Calu3 (cell line): ENCODE data around the gene KDM3B. TPM values are rescaled to one million over a fixed set of nuclear protein-coding genes. Genes with fewer than 3 reads are reported as not detected.

Experiments used
- BruUV-seq: library from RNA; stranded (reverse); fragments of 400-500 nt; replicated peaks from 2 replicates; lab custom pipeline; 2021; lab: Mats Ljungman, UMichigan
- CTCF ChIA-PET: fragments of 300-600 bp; sonication (Branson Sonifier 250); formaldehyde crosslinking; loops from one replicate; lab custom pipeline; 2022; ENCODE audit warnings: antibody characterized with exemption; lab: Charles Lee
- DNase-seq: peaks from one replicate; pipeline ENCODE4 v3.0.0; 2022
- H3K27ac Mint-ChIP-seq: one replicate; pipeline ENCODE4 v1.8.0; 2022; ENCODE audit warnings: mixed read lengths; ENCODE audit not compliant: unreplicated experiment
- H3K27me3 Mint-ChIP-seq: one replicate; pipeline ENCODE4 v1.8.0; 2022; ENCODE audit warnings: mixed read lengths; ENCODE audit not compliant: unreplicated experiment
- H3K36me3 Mint-ChIP-seq: one replicate; pipeline ENCODE4 v1.8.0; 2022; ENCODE audit warnings: mild to moderate bottlenecking, moderate library complexity, mixed read lengths; ENCODE audit not compliant: insufficient read depth, unreplicated experiment
- H3K4me1 Mint-ChIP-seq: one replicate; pipeline ENCODE4 v1.8.0; 2022; ENCODE audit warnings: mild to moderate bottlenecking, low read depth, mixed read lengths; ENCODE audit not compliant: unreplicated experiment
- H3K4me3 Mint-ChIP-seq: one replicate; pipeline ENCODE4 v1.8.0; 2022; ENCODE audit warnings: mild to moderate bottlenecking, low read depth, moderate library complexity, mixed read lengths; ENCODE audit not compliant: unreplicated experiment
- H3K9me3 Mint-ChIP-seq: one replicate; pipeline ENCODE4 v1.8.0; 2022; ENCODE audit warnings: low read depth, mixed read lengths; ENCODE audit not compliant: unreplicated experiment
- intact Hi-C: fragments of 100-400 bp; cut with micrococcal nuclease; formaldehyde crosslinking; loops from one replicate; pipeline ENCODE4 v1.10.0; 2022; ENCODE audit not compliant: unreplicated experiment
- total RNA-seq: library from RNA; stranded (reverse); gene quantifications from 2 replicates; pipeline ENCODE4 v1.2.3, GENCODE V29; 2022
- TF ChIP-seq, protein P1 (sequence below): fragments of 200-600 bp; IDR thresholded peaks from one replicate; pipeline ENCODE4 v1.8.0; 2022; ENCODE audit warnings: antibody characterized with exemption; ENCODE audit not compliant: unreplicated experiment

KDM3B gene
- total RNA-seq, 1 experiment from 2014 or later, result 73.5 TPM

DNA sequence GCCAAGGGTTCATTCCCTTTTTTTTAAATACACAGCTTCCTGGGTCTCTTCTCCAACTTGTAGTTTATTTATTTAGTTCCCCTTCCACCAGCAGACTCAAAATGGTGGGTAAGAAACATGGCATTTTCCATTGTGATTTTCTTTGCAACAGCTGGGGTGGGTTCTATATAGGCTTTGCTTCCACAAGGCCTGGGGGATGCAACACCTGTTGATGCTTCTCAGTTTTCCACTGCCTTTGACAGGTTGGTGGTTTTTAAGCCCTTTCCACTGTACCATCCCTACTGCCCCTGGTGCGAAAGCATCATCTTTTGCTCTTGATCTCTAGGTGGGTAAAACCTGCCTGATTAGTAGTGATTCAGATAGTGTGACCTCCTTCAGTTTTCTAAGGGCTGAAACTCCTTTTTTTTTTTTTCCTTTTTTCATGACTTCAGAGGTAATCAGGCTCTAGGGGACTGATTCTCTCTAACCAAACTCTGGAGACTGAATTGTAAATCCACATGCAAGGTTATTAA lies 8.5 kb downstream of the KDM3B start:
- no peaks in the 10 kb centered on the region for H3K27me3 Mint-ChIP-seq
- no peak overlapping the region for H3K4me3 Mint-ChIP-seq
- DNase-seq, result no peak
- CTCF ChIA-PET, result no interaction called here
- no peaks in the 10 kb centered on the region for H3K9me3 Mint-ChIP-seq
- no TSS peak for BruUV-seq
- peaks cover 9% of the 10 kb centered on the region for H3K4me1 Mint-ChIP-seq
- H3K27ac Mint-ChIP-seq, result no peak overlapping the region
- TF ChIP-seq, protein P1, sequence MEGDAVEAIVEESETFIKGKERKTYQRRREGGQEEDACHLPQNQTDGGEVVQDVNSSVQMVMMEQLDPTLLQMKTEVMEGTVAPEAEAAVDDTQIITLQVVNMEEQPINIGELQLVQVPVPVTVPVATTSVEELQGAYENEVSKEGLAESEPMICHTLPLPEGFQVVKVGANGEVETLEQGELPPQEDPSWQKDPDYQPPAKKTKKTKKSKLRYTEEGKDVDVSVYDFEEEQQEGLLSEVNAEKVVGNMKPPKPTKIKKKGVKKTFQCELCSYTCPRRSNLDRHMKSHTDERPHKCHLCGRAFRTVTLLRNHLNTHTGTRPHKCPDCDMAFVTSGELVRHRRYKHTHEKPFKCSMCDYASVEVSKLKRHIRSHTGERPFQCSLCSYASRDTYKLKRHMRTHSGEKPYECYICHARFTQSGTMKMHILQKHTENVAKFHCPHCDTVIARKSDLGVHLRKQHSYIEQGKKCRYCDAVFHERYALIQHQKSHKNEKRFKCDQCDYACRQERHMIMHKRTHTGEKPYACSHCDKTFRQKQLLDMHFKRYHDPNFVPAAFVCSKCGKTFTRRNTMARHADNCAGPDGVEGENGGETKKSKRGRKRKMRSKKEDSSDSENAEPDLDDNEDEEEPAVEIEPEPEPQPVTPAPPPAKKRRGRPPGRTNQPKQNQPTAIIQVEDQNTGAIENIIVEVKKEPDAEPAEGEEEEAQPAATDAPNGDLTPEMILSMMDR, result no peak
- intact Hi-C loops, result no loop called here
- no peaks in the 10 kb centered on the region for H3K36me3 Mint-ChIP-seq

DNA sequence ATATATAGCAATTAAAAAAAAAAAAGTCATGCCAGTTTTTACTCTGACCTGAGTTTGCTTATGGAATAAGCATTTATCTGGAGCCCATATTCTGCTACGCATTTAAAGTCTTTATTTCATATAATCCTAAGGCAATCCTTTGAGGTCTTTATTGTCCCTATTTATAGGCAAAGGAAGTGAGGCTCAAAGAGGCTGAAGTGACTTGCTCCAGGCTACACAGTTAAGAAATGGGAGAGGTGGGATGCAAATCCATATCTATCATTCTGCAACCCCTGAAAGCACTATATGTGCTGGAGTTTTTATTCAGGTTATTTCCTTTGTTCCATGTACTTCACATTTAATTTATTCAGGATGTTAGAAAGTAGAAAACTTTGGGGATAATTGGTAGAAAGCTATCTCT lies 12.1 kb downstream of the KDM3B start:
- no peaks in the 10 kb centered on the region for H3K36me3 Mint-ChIP-seq
- H3K27ac Mint-ChIP-seq, result no peak overlapping the region
- H3K4me1 Mint-ChIP-seq, result peaks cover 9% of the 10 kb centered on the region
- intact Hi-C loops, result no loop called here
- CTCF ChIA-PET, result no interaction called here
- no peaks in the 10 kb centered on the region for H3K9me3 Mint-ChIP-seq
- H3K27me3 Mint-ChIP-seq, result no peaks in the 10 kb centered on the region
- H3K4me3 Mint-ChIP-seq, result no peak overlapping the region
- DNase-seq, result no peak
- TF ChIP-seq, protein P1, result no peak
- BruUV-seq, result no TSS peak

DNA sequence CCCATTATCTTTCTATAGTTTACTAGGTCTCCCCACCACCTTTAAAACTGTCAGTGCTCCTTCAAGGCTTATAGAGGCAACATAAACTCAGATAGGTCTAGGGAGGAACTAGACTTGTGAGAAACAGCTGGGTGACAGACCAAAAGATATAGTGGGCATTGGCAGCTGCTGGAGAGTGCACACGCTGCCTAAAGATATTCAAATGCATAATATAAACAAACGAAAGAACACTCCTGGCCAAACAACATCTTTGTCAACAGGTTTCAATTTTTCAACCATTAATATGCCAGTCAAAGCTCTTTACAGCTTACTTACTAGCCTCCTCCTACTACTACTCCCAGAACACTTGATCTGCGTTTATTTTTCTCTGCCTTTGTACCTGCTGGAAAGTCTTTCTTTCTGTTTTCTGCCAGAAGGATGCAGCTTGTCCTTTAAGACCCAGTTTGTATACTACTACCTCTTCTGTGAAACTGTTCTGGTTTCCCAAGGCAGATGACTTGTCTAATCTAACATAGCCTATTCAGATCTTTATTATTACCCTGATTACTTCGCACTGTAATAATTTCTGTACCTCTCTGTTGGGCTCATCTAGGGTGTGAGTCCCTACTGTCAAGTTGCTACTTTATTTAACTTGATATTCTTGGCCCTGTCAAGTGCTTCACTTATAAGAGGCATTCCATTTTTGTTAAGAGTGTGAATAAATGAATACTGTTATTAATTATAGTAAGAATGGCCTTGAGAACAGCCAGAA lies 14.3 kb downstream of the KDM3B start:
- DNase-seq, result no peak
- CTCF ChIA-PET, result interaction anchor here (0.7 kb wide), 1 partner anchor 13 kb away, joined by 4 read pairs; no protein-coding TSS in a partner anchor
- TF ChIP-seq, protein P1, result no peak
- Mint-ChIP-seq H3K4me1 (no peaks in the 10 kb centered on the region), H3K36me3 (no peaks in the 10 kb centered on the region), H3K4me3 (no peak overlapping the region), H3K27ac (no peak overlapping the region), H3K9me3 (no peaks in the 10 kb centered on the region), H3K27me3 (no peaks in the 10 kb centered on the region)
- intact Hi-C loops, result no loop called here
- no TSS peak for BruUV-seq

DNA sequence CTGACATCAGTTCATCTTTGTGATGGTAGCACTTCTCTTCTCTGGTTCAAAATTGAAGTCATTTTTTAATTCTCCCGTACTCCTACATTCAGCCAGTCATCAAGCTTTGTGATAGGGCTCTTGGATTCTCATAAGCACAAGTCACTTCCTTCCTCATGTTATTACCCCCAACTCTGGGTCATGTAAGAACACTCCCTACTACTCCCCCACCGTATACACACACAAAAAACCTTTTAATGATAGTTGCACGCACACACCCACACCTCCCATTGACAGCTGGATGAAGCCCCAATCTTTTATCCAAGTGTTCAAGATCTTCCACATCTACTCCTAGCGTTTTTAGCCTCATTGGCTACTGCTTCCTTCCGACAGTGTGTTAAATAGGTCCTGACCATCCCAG lies 16.8 kb downstream of the KDM3B start:
- Mint-ChIP-seq H3K36me3 (no peaks in the 10 kb centered on the region), H3K4me3 (no peak overlapping the region), H3K9me3 (no peaks in the 10 kb centered on the region), H3K27ac (no peak overlapping the region), H3K4me1 (no peaks in the 10 kb centered on the region), H3K27me3 (no peaks in the 10 kb centered on the region)
- BruUV-seq, result no TSS peak
- no peak for DNase-seq
- CTCF ChIA-PET, result no interaction called here
- intact Hi-C loops, result no loop called here
- TF ChIP-seq, protein P1, result no peak
